ENCODE data around the gene MSH5. TPM values are rescaled to one million over a fixed set of nuclear protein-coding genes. Genes with fewer than 3 reads are reported as not detected.

MSH5 gene
- total and polyA plus RNA-seq, 9 of the 15 experiments (the other 6 are each of a cell fraction or from before 2014, with no cell fraction given) = 12.5 to 104 (median 46.6) TPM

DNA sequence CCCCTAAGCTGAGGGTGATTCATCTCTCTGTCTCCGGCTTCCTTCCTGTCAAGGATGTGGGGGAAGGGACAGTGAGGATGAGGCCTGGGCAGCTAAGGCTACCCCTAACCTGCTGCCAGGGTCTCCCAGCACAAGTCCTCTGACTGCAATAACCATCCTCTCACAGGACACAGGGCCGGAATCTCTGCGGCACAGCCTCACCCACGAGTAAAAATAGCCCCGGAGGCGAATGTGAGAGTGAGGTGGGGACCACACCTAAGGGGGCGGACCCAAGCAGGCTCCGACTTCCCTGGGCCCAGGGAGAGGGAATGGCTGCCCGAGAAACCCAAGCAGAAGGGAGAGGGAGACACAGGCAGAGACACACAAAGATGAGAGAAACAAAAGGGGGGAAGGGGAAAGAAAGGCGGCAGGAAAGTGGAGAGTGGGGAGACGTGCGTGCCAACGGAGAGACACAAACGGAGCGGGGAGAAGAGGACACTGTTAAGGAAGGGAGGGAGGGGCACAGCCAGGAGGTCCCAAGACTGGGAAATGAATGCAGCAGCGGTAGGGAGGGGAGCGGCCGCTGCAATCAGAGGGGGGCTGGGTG, 4.9 kb upstream of the MSH5 start (continued):
- TF ChIP-seq, protein P1, sequence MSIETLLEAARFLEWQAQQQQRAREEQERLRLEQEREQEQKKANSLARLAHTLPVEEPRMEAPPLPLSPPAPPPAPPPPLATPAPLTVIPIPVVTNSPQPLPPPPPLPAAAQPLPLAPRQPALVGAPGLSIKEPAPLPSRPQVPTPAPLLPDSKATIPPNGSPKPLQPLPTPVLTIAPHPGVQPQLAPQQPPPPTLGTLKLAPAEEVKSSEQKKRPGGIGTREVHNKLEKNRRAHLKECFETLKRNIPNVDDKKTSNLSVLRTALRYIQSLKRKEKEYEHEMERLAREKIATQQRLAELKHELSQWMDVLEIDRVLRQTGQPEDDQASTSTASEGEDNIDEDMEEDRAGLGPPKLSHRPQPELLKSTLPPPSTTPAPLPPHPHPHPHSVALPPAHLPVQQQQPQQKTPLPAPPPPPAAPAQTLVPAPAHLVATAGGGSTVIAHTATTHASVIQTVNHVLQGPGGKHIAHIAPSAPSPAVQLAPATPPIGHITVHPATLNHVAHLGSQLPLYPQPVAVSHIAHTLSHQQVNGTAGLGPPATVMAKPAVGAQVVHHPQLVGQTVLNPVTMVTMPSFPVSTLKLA (conservative IDR thresholded peaks at IDR 0.05) = no peak
- no peak for TF ChIP-seq ZKSCAN8 (CRISPR knock-in tag; IDR thresholded peaks at IDR 0.05)
- TF ChIP-seq, protein P2, sequence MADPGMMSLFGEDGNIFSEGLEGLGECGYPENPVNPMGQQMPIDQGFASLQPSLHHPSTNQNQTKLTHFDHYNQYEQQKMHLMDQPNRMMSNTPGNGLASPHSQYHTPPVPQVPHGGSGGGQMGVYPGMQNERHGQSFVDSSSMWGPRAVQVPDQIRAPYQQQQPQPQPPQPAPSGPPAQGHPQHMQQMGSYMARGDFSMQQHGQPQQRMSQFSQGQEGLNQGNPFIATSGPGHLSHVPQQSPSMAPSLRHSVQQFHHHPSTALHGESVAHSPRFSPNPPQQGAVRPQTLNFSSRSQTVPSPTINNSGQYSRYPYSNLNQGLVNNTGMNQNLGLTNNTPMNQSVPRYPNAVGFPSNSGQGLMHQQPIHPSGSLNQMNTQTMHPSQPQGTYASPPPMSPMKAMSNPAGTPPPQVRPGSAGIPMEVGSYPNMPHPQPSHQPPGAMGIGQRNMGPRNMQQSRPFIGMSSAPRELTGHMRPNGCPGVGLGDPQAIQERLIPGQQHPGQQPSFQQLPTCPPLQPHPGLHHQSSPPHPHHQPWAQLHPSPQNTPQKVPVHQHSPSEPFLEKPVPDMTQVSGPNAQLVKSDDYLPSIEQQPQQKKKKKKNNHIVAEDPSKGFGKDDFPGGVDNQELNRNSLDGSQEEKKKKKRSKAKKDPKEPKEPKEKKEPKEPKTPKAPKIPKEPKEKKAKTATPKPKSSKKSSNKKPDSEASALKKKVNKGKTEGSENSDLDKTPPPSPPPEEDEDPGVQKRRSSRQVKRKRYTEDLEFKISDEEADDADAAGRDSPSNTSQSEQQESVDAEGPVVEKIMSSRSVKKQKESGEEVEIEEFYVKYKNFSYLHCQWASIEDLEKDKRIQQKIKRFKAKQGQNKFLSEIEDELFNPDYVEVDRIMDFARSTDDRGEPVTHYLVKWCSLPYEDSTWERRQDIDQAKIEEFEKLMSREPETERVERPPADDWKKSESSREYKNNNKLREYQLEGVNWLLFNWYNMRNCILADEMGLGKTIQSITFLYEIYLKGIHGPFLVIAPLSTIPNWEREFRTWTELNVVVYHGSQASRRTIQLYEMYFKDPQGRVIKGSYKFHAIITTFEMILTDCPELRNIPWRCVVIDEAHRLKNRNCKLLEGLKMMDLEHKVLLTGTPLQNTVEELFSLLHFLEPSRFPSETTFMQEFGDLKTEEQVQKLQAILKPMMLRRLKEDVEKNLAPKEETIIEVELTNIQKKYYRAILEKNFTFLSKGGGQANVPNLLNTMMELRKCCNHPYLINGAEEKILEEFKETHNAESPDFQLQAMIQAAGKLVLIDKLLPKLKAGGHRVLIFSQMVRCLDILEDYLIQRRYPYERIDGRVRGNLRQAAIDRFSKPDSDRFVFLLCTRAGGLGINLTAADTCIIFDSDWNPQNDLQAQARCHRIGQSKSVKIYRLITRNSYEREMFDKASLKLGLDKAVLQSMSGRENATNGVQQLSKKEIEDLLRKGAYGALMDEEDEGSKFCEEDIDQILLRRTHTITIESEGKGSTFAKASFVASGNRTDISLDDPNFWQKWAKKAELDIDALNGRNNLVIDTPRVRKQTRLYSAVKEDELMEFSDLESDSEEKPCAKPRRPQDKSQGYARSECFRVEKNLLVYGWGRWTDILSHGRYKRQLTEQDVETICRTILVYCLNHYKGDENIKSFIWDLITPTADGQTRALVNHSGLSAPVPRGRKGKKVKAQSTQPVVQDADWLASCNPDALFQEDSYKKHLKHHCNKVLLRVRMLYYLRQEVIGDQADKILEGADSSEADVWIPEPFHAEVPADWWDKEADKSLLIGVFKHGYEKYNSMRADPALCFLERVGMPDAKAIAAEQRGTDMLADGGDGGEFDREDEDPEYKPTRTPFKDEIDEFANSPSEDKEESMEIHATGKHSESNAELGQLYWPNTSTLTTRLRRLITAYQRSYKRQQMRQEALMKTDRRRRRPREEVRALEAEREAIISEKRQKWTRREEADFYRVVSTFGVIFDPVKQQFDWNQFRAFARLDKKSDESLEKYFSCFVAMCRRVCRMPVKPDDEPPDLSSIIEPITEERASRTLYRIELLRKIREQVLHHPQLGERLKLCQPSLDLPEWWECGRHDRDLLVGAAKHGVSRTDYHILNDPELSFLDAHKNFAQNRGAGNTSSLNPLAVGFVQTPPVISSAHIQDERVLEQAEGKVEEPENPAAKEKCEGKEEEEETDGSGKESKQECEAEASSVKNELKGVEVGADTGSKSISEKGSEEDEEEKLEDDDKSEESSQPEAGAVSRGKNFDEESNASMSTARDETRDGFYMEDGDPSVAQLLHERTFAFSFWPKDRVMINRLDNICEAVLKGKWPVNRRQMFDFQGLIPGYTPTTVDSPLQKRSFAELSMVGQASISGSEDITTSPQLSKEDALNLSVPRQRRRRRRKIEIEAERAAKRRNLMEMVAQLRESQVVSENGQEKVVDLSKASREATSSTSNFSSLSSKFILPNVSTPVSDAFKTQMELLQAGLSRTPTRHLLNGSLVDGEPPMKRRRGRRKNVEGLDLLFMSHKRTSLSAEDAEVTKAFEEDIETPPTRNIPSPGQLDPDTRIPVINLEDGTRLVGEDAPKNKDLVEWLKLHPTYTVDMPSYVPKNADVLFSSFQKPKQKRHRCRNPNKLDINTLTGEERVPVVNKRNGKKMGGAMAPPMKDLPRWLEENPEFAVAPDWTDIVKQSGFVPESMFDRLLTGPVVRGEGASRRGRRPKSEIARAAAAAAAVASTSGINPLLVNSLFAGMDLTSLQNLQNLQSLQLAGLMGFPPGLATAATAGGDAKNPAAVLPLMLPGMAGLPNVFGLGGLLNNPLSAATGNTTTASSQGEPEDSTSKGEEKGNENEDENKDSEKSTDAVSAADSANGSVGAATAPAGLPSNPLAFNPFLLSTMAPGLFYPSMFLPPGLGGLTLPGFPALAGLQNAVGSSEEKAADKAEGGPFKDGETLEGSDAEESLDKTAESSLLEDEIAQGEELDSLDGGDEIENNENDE (IDR thresholded peaks at IDR 0.05; ENCODE audit: low read depth, low read length) = no peak
- TF ChIP-seq FOSL1 (tag; conservative IDR thresholded peaks at IDR 0.05) = no peak
- TF ChIP-seq, protein P3, sequence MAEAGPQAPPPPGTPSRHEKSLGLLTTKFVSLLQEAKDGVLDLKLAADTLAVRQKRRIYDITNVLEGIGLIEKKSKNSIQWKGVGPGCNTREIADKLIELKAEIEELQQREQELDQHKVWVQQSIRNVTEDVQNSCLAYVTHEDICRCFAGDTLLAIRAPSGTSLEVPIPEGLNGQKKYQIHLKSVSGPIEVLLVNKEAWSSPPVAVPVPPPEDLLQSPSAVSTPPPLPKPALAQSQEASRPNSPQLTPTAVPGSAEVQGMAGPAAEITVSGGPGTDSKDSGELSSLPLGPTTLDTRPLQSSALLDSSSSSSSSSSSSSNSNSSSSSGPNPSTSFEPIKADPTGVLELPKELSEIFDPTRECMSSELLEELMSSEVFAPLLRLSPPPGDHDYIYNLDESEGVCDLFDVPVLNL (CRISPR knock-in tag; IDR thresholded peaks at IDR 0.05; ENCODE audit: low read depth) = peak; percentile 73; the same call in 1 of the 2 replicates
- TF ChIP-seq ETS2 (tag; IDR thresholded peaks at IDR 0.05; ENCODE audit: borderline replicate concordance, poor library complexity, severe bottlenecking) = peak; percentile 73
- no peak for TF ChIP-seq FUS (optimal IDR thresholded peaks at IDR 0.05; ENCODE audit: low read depth, low read length)
- no peak for TF ChIP-seq ZNF239 (CRISPR knock-in tag; IDR thresholded peaks at IDR 0.05)
- no peak for TF ChIP-seq MTA2 (IDR thresholded peaks at IDR 0.05; ENCODE audit: low read depth)
